Right atrium auricular region (tissue), 2 donors: ENCODE measurements around the gene NR1I2. TPM values are rescaled to one million over a fixed set of nuclear protein-coding genes. Genes with fewer than 3 reads are reported as not detected.

Experiments
- DNase-seq: peaks from one replicate; pipeline ENCODE4 v3.0.0-alpha.2; 2019; ENCODE audit warnings: low spot score
- H3K27ac ChIP-seq, 2 donors: fragments of 200-600 bp; sonication (generic); 1 replicate in 1 of 2; 2 replicates in 1 of 2; pipeline ENCODE4 v1.5.1; 2016 to 2019
- H3K27me3 ChIP-seq, 2 donors: fragments of 200-600 bp; sonication (generic); one replicate each; pipeline versions ENCODE4 v1.5.1 to v1.6.0; 2017 to 2019
- H3K36me3 ChIP-seq: fragments of 200-600 bp; sonication (generic); one replicate; pipeline ENCODE4 v1.5.1; 2016
- H3K4me1 ChIP-seq, 2 donors: fragments of 200-600 bp; sonication (generic); one replicate each; pipeline versions ENCODE4 v1.5.1 to v1.6.0; 2017 to 2019
- H3K4me3 ChIP-seq, 2 donors: fragments of 200-600 bp; sonication (generic); 1 replicate in 1 of 2; 2 replicates in 1 of 2; pipeline ENCODE4 v1.5.1; 2017 to 2019; ENCODE audit warnings: mild to moderate bottlenecking in 1 of 2, moderate library complexity in 1 of 2
- H3K9me3 ChIP-seq, 2 donors: fragments of 200-600 bp; sonication (generic); one replicate each; pipeline ENCODE4 v1.5.1; 2019
- CTCF ChIP-seq, 2 donors: fragments of 200-600 bp; sonication (generic); IDR thresholded peaks; one replicate each; pipeline ENCODE4 v1.5.1; 2019; ENCODE audit warnings: antibody characterized with exemption in 2 of 2
- total RNA-seq, 2 donors: library from RNA; depleted of rRNA; stranded (reverse); fragments of >200 nt; gene quantifications; one replicate each; pipeline ENCODE4 v1.1.0, GENCODE V29; 2016

NR1I2 gene
- total RNA-seq, 2 donors from 2014 or later, result 0.82 TPM; not detected in 1

DNA sequence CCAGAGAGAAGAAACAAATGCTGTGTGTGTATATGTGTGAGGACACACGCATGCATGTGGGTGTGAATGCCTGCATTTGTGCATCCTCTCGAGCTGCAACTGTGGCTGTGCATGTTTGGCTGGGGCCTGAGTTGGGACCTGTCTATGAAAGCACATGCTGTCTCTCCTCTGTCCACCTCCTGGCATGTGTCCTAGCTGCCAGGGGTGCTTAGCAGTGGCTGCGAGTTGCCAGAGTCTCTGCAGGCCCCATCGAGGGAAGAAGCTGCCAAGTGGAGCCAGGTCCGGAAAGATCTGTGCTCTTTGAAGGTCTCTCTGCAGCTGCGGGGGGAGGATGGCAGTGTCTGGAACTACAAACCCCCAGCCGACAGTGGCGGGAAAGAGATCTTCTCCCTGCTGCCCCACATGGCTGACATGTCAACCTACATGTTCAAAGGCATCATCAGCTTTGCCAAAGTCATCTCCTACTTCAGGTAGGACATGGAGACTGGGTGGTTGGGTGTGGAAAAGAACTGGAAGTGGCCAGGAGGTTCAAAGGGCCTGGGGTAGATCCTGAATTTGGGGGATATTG, 30.7 kb downstream of the NR1I2 start:
- Histone ChIP-seq H3K9me3 (no peaks in the 10 kb centered on the region), H3K27me3 (no peaks in the 10 kb centered on the region), H3K4me3 (no peak overlapping the region), H3K4me1 (peaks cover 0 to 12% of the 10 kb centered on the region in 2 donors), H3K27ac (no peak overlapping the region), H3K36me3 (no peaks in the 10 kb centered on the region)
- DNase-seq, result no peak
- TF ChIP-seq CTCF (IDR thresholded peaks at IDR 0.05), result no peak

DNA sequence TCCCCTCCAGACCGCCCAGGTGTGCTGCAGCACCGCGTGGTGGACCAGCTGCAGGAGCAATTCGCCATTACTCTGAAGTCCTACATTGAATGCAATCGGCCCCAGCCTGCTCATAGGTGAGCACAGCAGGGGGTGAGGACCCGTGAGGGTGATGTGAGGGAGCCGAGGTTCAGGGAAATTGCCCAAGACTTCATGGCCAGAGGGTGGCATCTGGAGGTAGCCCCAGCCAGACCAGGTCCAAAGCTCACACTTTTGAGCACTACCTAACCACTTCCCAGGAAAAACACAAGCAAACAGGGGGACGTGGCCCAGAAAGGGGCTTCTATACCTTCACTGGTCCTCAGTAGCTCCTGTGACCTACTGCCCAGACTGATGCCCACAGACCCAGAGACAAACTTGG, 33.8 kb downstream of the NR1I2 start:
- no peak overlapping the region for H3K4me3 ChIP-seq
- no peaks in the 10 kb centered on the region for H3K36me3 ChIP-seq
- no peaks in the 10 kb centered on the region for H3K9me3 ChIP-seq
- H3K4me1 ChIP-seq, result no peaks in the 10 kb centered on the region
- no peak for TF ChIP-seq CTCF (IDR thresholded peaks at IDR 0.05)
- H3K27me3 ChIP-seq, result no peaks in the 10 kb centered on the region
- no peak overlapping the region for H3K27ac ChIP-seq
- no peak for DNase-seq

DNA sequence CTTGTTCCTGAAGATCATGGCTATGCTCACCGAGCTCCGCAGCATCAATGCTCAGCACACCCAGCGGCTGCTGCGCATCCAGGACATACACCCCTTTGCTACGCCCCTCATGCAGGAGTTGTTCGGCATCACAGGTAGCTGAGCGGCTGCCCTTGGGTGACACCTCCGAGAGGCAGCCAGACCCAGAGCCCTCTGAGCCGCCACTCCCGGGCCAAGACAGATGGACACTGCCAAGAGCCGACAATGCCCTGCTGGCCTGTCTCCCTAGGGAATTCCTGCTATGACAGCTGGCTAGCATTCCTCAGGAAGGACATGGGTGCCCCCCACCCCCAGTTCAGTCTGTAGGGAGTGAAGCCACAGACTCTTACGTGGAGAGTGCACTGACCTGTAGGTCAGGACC, 35.2 kb downstream of the NR1I2 start:
- H3K4me3 ChIP-seq, result no peak overlapping the region

GRCh38 chr3:119817583-119818363, 35.9 kb downstream of the NR1I2 start:
- no peaks in the 10 kb centered on the region for H3K27me3 ChIP-seq
- H3K27ac ChIP-seq, result no peak overlapping the region
- no peak for DNase-seq
- no peaks in the 10 kb centered on the region for H3K4me1 ChIP-seq
- TF ChIP-seq CTCF (IDR thresholded peaks at IDR 0.05), result no peak
- no peaks in the 10 kb centered on the region for H3K9me3 ChIP-seq
- no peaks in the 10 kb centered on the region for H3K36me3 ChIP-seq
- no peak overlapping the region for H3K4me3 ChIP-seq

More for the DNA sequence above, 35.2 kb downstream of the NR1I2 start:
- TF ChIP-seq CTCF (IDR thresholded peaks at IDR 0.05), result no peak
- no peaks in the 10 kb centered on the region for H3K4me1 ChIP-seq
- no peaks in the 10 kb centered on the region for H3K9me3 ChIP-seq
- DNase-seq, result no peak
- H3K36me3 ChIP-seq, result no peaks in the 10 kb centered on the region
- H3K27ac ChIP-seq, result no peak overlapping the region
- no peaks in the 10 kb centered on the region for H3K27me3 ChIP-seq

GRCh38 chr3:119818937-119819336, 37.0 kb downstream of the NR1I2 start:
- no peaks in the 10 kb centered on the region for H3K4me1 ChIP-seq
- H3K27ac ChIP-seq, result no peak overlapping the region
- no peaks in the 10 kb centered on the region for H3K36me3 ChIP-seq
- no peak for DNase-seq
- no peak overlapping the region for H3K4me3 ChIP-seq
- TF ChIP-seq CTCF (IDR thresholded peaks at IDR 0.05), result no peak
- no peaks in the 10 kb centered on the region for H3K27me3 ChIP-seq
- no peaks in the 10 kb centered on the region for H3K9me3 ChIP-seq
